Sigmoid colon (tissue), 7 donors: ENCODE measurements around the gene REEP3. TPM values are rescaled to one million over a fixed set of nuclear protein-coding genes. Genes with fewer than 3 reads are reported as not detected.

Experiments used
- DNase-seq: peaks from one replicate; pipeline ENCODE4 v3.0.0-alpha.2; 2019
- H3K27ac ChIP-seq, 4 donors: fragments of 200-600 bp; sonication (generic); one replicate each; pipeline ENCODE4 v1.5.1; 2016 to 2019; ENCODE audit warnings: mild to moderate bottlenecking in 1 of 4
- H3K27me3 ChIP-seq, 3 donors: fragments of 200-600 bp; sonication (generic); one replicate each; pipeline ENCODE4 v1.5.1; 2019; ENCODE audit warnings: mild to moderate bottlenecking in 1 of 3
- H3K36me3 ChIP-seq, 4 donors: fragments of 200-600 bp; sonication (generic); one replicate each; pipeline ENCODE4 v1.5.1; 2016 to 2019
- H3K4me1 ChIP-seq, 4 donors: fragments of 200-600 bp; sonication (generic); one replicate each; pipeline ENCODE4 v1.5.1; 2017 to 2019
- H3K4me3 ChIP-seq, 4 donors: fragments of 200-600 bp; sonication (generic); one replicate each; pipeline ENCODE4 v1.5.1; 2017 to 2019; ENCODE audit warnings: mild to moderate bottlenecking in 2 of 4, moderate library complexity in 1 of 4
- H3K9me3 ChIP-seq, 4 donors: fragments of 200-600 bp in 3 of 4; sonication (generic) in 3 of 4; one replicate each; pipeline versions ENCODE4 v1.5.1 to v1.6.1; 2013 to 2019
- EP300 ChIP-seq, 4 donors: sonication (generic); formaldehyde crosslinking; IDR thresholded peaks; one replicate each; pipeline ENCODE4 v1.6.1; 2017; ENCODE audit warnings: antibody characterized with exemption in 4 of 4
- POLR2A ChIP-seq, 2 donors: fragments of 450-650 bp; IDR thresholded peaks; one replicate each; pipeline ENCODE4 v1.6.1; 2016; ENCODE audit warnings: antibody characterized with exemption in 2 of 2, mild to moderate bottlenecking in 2 of 2, moderate library complexity in 2 of 2
- POLR2AphosphoS5 ChIP-seq, 4 donors: sonication (generic); formaldehyde crosslinking; IDR thresholded peaks; one replicate each; pipeline ENCODE4 v1.6.1; 2017; ENCODE audit warnings: antibody characterized with exemption in 4 of 4
- WGBS, 2 donors: extraction: QIAGEN DNeasy Blood & Tissue Kit; methylation state at CpG; one replicate each; pipeline ENCODE4 v1.1.7; 2013; 5-methylcytosine and 5-hydroxymethylcytosine counted together
- intact Hi-C: fragments of 100-400 bp; cut with DNase I; formaldehyde crosslinking; loops from one replicate; pipeline ENCODE4 v1.15.1; 2023
- polyA plus RNA-seq, 3 donors: library from polyadenylated mRNA; stranded (reverse); fragments of 200-250 nt; gene quantifications; one replicate each; pipeline ENCODE4 v1.2.3, GENCODE V29; 2013
- total RNA-seq, 4 donors: library from RNA; depleted of rRNA; stranded (reverse); fragments of >200 nt; gene quantifications; one replicate each; pipeline ENCODE4 v1.1.0, GENCODE V29; 2016
- TF ChIP-seq, protein P1 (sequence below), 4 experiments: fragments of 450-650 bp in 3 of 4; fragments of 200-600 bp in 1 of 4; IDR thresholded peaks; one replicate each; pipeline ENCODE4 v1.5.1; 2016 to 2019; ENCODE audit warnings: antibody characterized with exemption in 4 of 4, mild to moderate bottlenecking in 3 of 4, moderate library complexity in 2 of 4
- donor health status: healthy with polysubstance abuse.
- donor health status: Bipolar disorder and iron deficiency.
- donor health status: healthy.

Gene REEP3
- total and polyA plus RNA-seq, 7 donors: 8.6 to 116 (median 69.2) TPM

DNA sequence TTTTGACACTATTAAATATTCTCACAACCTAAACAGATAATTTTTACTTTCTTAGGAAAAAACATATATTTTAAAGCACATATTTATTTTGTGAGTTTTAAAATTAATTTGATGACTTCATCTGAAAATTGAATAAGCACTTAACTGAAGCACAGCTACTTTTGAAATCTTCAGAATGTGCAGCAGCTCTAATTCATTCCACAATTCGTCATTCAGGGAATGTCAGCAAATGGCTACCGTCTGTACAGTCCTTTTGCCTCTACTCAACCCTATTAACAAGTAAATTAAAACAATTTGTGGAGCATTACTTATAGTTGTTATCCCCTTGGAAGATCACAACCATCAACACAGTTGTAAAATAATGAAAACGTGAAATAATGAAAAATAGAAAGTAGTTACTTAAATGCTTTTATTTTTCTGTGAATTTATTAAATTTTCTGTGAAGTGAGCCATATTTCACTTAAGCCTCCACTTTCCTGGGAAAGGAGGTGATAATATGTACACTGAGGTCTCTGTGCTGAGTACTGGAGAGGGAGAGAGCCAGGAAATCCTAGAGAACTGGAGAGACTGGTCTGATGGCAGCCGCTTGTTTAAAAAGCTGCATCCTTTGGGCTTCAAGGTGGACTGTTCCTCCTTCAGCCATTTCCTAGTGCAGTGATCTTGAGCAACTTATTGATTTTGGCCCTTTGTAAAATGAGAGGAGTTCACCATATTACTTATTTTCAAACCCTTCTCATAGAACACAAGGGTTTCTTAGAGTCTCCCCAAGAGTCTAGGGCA lies 70.6 kb downstream of the REEP3 start:
- no peak overlapping the region for H3K27ac ChIP-seq
- TF ChIP-seq POLR2AphosphoS5 (IDR thresholded peaks at IDR 0.05) (no peak), EP300 (IDR thresholded peaks at IDR 0.05) (no peak), POLR2A (IDR thresholded peaks at IDR 0.05) (no peak)
- TF ChIP-seq, protein P1, sequence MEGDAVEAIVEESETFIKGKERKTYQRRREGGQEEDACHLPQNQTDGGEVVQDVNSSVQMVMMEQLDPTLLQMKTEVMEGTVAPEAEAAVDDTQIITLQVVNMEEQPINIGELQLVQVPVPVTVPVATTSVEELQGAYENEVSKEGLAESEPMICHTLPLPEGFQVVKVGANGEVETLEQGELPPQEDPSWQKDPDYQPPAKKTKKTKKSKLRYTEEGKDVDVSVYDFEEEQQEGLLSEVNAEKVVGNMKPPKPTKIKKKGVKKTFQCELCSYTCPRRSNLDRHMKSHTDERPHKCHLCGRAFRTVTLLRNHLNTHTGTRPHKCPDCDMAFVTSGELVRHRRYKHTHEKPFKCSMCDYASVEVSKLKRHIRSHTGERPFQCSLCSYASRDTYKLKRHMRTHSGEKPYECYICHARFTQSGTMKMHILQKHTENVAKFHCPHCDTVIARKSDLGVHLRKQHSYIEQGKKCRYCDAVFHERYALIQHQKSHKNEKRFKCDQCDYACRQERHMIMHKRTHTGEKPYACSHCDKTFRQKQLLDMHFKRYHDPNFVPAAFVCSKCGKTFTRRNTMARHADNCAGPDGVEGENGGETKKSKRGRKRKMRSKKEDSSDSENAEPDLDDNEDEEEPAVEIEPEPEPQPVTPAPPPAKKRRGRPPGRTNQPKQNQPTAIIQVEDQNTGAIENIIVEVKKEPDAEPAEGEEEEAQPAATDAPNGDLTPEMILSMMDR (IDR thresholded peaks at IDR 0.05): no peak
- 87 to 94% methylated on average over 4 of the region's 4 CpGs for WGBS, 2 donors
- no peaks in the 10 kb centered on the region for H3K9me3 ChIP-seq
- no peaks in the 10 kb centered on the region for H3K27me3 ChIP-seq
- peaks cover 0 to 20% (median 3%) of the 10 kb centered on the region in 4 donors for H3K4me1 ChIP-seq
- H3K36me3 ChIP-seq: peaks cover 0 to 5% (median 1%) of the 10 kb centered on the region in 4 donors
- intact Hi-C loops: no loop called here
- no peak overlapping the region for H3K4me3 ChIP-seq
- no peak for DNase-seq

GRCh38 chr10:63593576-63593975 lies 72.4 kb downstream of the REEP3 start:
- H3K9me3 ChIP-seq: no peaks in the 10 kb centered on the region
- peaks cover 0 to 14% (median 3%) of the 10 kb centered on the region in 4 donors for H3K36me3 ChIP-seq
- TF ChIP-seq POLR2A (IDR thresholded peaks at IDR 0.05) (no peak), EP300 (IDR thresholded peaks at IDR 0.05) (no peak), POLR2AphosphoS5 (IDR thresholded peaks at IDR 0.05) (no peak)
- TF ChIP-seq, protein P1 (IDR thresholded peaks at IDR 0.05): no peak
- no peak overlapping the region for H3K4me3 ChIP-seq
- no peaks in the 10 kb centered on the region for H3K27me3 ChIP-seq
- H3K27ac ChIP-seq: no peak overlapping the region
- H3K4me1 ChIP-seq: peaks cover 0 to 12% (median 2%) of the 10 kb centered on the region in 4 donors
- WGBS, 2 donors: 79 to 81% methylated on average over 4 of the region's 4 CpGs
- no peak for DNase-seq
- intact Hi-C loops: no loop called here

DNA sequence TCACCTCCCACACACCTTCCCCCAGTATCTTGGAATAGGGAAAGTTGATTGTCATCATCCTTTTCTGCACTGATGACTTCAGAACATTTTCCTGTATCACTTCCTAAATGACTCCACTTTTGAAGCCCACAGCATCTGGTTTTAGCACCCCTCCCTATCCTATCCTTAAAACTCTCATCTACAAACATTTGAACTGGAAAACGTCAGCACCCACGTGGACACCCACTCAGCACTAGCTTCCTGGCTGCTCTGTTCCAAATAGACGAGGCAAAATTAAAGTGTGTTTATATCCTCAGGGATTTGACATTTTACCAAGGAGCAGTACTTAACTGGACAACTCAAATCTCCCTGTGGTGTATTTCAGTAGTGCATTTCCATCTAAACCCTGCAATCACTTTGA lies 73.9 kb downstream of the REEP3 start:
- no peak for TF ChIP-seq POLR2AphosphoS5 (IDR thresholded peaks at IDR 0.05)
- Histone ChIP-seq H3K27me3 (no peaks in the 10 kb centered on the region), H3K4me1 (peaks cover 0 to 7% (median 0%) of the 10 kb centered on the region in 4 donors), H3K27ac (no peak overlapping the region), H3K9me3 (no peaks in the 10 kb centered on the region), H3K36me3 (peaks cover 0 to 19% (median 5%) of the 10 kb centered on the region in 4 donors), H3K4me3 (no peak overlapping the region)
- no peak for DNase-seq
- intact Hi-C loops: no loop called here
- WGBS, 2 donors: 70 to 81% methylated on average over 3 of the region's 3 CpGs

DNA sequence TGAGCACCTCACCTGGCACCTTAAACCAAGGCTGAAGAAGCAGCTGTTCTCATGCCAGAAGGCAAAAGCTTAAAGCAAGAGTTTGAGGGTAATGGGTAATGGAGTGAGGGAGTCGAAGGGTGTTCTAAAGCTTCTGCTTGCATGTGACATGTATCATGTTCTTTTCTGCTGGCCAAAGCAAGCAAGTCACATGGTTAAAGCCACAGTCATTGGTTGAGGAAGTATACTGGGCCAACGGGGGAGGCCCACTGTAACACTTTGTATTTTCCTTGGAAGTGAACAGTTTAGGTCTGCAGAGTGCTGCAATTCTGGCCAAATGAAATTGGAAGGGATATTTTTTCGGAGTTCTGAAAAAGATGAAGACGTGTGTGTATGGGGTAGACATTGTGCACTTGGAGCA lies 75.7 kb downstream of the REEP3 start:
- Histone ChIP-seq H3K27ac (no peak overlapping the region), H3K27me3 (no peaks in the 10 kb centered on the region), H3K4me1 (peaks cover 0 to 7% (median 0%) of the 10 kb centered on the region in 4 donors), H3K9me3 (no peaks in the 10 kb centered on the region), H3K36me3 (peaks cover 0 to 25% (median 5%) of the 10 kb centered on the region in 4 donors), H3K4me3 (no peak overlapping the region)
- 68 to 78% methylated on average over 4 of the region's 4 CpGs for WGBS, 2 donors
- TF ChIP-seq, protein P1 (IDR thresholded peaks at IDR 0.05): no peak
- no peak for TF ChIP-seq EP300 (IDR thresholded peaks at IDR 0.05)
- no peak for TF ChIP-seq POLR2AphosphoS5 (IDR thresholded peaks at IDR 0.05)
- no peak for TF ChIP-seq POLR2A (IDR thresholded peaks at IDR 0.05)
- intact Hi-C loops: no loop called here
- no peak for DNase-seq

- no peak overlapping the region for H3K4me3 ChIP-seq
- 92 to 97% methylated on average over 1 of the region's 1 CpG for WGBS, 2 donors
- no peak overlapping the region for H3K27ac ChIP-seq
- H3K9me3 ChIP-seq: no peaks in the 10 kb centered on the region
- no peaks in the 10 kb centered on the region for H3K27me3 ChIP-seq
- intact Hi-C loops: no loop called here
- no peak for DNase-seq
- peaks cover 0 to 1% (median 0%) of the 10 kb centered on the region in 4 donors for H3K4me1 ChIP-seq
- H3K36me3 ChIP-seq: peaks cover 0 to 25% (median 5%) of the 10 kb centered on the region in 4 donors
- TF ChIP-seq, protein P1 (IDR thresholded peaks at IDR 0.05): no peak
- TF ChIP-seq POLR2A (IDR thresholded peaks at IDR 0.05) (no peak), POLR2AphosphoS5 (IDR thresholded peaks at IDR 0.05) (no peak), EP300 (IDR thresholded peaks at IDR 0.05) (no peak)
These were observed 79.3 kb downstream of the REEP3 start for GRCh38 chr10:63600540-63600939.
